HG03097 (cell line): ENCODE results near the gene ACER1.
"Not testable (repeated sequence)": the region's sequence is repeated elsewhere in the genome, so short reads cannot be mapped to it uniquely, and the experiment has no call there.

Experiments used
- ATAC-seq: cut with Tn5 transposase; IDR thresholded peaks from one replicate; pipeline ENCODE4 v1.9.1; 2021; ENCODE audit not compliant: unreplicated experiment, low FRiP score

ACER1 gene

DNA sequence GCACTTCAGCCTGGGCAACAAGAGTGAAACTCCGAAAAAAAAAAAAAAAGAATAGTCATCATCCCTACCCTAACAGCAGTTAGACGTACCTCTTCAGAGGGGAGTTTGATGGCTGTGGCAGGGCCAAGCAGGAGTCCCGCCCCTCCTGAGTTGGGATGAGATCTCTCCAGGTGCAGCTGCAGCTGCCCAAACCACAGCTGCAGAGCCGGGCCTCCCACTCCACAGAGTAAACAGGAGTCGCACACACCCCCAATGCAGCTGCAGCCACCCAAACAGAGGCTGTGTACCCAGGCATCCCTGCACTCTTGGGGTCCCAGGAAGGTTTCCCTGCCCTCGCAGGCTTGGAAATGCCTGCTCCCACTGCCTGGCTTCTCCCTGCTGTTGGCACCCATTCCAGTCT is 36.2 kb downstream of the ACER1 start:
- ATAC-seq: no peak

DNA sequence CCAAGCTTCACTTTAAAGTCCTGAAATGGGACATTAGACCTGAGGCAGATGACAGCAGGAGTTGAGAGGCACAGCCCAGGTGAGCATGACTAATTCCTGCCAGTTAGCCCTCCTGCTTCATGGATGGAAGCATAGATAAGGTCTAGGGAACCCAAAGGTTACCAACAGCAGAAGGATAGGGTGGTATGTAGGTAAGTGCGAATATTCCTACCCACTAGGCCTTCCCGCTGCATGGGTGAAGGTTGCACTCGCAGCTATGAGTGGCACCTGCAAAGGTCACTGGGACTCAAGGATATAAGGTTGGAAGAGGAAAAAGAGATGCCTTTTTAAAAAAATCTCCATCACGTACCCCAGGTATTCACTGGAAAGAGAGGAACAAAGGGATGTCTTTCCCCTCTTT is 41.4 kb downstream of the ACER1 start:
- ATAC-seq: no peak

DNA sequence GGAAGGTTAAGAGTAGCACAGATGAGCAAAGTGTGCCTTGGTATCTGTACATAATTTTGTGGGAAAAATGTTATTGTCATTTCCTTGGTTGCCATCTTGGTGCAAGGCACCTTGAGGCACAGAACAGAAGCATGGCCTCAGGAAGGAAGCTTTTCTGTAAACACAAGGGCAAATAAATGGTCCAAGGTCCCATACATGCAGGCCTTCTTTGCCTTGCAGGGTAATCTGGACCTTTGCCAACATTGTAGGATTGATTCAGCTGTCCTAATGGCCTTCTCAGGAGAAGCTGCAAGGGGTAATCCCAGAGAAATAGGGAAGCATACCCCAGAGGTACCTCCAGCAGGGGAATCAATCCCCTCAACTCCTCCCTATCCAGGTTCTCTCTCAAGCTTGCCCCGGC is 44.7 kb downstream of the ACER1 start:
- ATAC-seq: no peak

DNA sequence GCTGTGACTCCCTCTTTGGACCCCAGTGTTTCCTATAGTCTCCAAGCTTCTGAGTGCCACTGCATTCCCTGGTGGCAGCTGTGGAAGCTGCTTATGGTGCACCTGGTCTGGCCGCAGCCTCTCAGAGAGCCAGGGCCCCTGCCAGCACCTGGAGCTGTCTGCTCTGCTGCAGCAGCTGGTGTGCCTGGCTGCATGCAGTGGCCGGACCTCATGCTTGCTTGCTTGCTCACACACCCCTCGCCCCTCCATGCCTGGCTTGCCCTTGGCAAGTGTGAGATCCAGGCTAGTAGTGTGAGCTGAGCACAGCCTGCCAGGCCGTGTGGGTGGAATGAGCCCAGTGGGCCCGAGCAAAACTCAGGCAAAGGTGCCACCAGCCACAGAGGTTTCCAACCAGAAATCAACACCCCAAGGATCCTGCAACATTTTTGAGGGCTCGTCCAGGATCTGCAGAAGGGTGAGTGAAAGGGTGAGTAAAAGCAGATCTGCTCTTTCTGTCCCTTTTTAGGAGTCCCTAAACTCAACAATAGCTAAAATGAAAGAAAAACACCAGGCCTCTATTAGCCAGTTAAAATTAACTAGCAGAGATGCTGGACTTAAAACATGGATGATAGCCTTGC is 46.0 kb downstream of the ACER1 start:
- ATAC-seq: no peak

DNA sequence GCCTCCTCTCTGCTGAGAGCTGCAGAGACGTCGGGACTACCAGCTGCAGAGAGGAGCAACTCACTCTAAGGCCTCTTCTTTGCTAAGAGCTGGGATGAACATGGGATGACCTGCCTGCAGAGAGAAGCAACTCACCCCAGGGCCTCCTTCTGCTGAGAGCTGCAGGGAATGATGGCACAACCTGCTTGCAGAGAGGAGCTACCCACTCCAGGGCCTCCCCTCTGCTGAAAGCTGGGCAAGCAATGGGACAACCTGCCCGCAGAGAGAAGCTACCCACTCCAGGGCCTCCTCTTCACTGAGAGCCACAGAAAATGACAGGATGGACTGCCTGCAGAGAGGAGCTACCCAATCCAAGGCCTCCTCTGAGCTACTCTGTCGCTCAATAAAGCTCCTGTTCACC is 46.7 kb downstream of the ACER1 start:
- ATAC-seq: no peak

DNA sequence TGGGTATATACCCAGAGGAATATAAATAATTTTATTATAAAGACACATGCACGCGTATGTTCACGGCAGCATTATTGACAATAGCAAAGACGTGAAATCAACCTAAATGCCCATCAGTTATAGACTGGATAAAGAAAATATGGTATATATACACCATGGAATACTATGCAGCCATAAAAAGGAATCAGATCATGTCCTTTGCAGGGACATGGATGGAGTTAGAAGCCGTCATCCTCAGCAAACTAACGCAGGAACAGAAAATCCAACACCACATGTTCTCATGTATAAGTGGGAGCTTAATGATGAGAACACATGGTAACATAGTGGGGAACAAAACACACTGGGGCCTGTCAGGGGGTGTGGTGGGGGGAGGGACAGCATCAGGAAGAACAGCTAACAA is 51.0 kb downstream of the ACER1 start:
- not testable (repeated sequence) for ATAC-seq

DNA sequence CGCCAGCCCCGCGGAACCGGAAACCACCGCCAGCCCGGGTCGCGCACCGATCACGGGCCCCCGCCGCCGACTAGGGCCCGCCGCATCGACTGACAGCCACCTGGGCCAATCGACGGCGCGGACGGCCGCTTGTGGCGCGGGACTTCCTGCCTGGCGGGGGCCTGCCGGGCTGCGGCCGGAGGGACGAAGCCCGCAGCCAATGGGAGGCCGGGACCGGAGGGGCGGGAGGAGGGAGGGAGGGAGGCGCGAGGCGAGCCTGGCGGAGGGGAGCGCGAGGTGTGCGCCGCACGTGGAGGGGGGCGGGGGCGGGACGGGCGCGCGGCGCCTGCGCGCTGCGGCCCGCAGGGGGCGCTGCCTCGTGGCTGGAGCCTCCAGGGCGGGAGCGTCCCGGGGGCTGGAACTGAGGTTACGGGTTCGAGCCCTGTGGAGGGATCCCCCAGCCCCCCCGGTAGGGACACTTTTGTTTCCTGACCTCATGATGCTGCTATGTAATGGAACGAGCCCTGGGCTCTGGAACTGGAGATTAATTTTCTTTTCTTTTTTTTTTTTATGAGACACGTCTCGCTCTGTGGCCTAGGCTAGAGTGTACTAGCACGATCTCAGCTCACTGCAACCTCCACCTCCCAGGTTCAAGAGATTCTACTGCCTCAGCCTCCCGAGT is 53.4 kb downstream of the ACER1 start, which contains the start of gene MLLT1:
MLLT1 (minus strand) TSS at position 45 of the 661 bp plus-strand sequence. CDS start 191 bp downstream, outside the sequence.
- ATAC-seq: peak; percentile 91

DNA sequence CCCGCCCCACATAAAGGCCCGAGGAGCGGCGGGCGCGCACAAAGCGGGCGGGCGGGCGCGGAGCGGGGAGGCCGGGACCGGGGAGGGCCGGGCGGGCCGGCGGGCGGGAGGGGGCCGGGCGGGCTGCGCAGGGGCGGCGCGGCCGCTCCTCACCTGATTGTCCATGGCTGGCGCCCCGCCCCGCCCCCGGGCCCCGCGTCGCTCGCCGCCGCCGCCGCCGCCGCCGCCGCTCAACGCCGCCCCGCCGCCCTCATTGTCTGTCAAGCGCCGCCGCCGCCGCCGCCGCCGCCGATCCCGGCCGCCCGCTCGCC is 53.8 kb downstream of the ACER1 start:
- no peak for ATAC-seq

DNA sequence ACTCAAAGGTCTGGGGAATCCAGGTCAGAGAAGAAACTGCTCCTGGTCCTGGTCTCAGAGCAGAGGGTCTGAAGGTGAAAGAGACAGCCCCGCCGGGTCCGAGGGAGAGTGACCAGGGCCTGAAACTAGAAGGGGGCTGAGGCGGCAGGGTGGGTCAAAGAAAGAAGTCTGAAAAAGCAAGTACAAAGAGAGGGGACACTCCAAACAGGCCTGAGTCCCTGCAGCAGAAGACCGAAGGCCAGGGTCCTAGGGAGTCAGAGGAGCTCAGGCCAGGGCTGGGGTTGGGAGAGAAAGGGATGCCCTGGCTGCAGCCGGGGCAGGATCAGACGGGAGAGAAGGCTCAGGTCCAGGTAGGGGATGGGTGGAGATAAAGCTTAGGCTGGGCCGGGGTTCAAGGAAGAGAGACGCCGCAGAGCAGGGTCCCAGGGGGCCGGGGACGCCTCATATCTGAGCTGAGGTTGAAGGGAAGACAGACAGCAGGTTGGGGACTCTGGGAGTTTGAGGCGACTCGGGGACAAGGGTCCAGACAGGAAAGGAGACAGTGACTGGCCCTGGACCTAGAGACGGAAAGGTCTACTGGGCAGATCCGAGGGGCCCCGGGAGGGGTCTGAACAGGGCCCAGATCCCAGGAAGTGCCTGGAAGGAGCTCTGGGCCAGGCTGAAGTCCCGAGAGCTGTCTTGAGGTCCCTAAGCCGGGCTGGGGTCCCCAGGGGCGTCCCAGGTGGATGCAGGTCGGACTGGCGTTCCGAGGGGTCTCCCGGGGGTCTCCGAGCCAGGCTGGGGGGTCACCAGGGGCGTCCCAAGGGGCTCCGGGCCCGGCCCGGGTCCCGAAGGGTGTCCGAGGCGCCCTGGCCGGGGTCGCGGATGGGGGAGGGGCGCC is 54.4 kb downstream of the ACER1 start:
- no peak for ATAC-seq

DNA sequence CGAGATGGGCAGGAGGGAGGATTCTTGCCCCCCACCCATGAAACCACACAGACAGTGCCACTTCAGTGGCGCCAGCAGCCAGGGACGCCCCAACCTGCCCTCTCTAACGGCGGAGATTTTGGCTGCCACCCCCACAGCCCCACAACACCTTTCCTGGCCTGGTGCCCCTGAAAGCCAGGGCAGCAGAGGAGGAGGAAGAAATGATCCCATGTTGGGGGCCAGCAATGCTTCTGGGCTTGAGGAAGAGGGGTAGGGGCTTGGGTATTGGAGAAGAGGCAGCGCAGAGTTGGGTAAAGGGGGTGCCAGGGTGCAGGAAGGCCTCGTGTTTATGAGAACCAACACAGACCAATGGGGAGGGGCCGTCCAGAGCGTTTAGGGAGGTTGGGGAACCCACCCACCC is 55.4 kb downstream of the ACER1 start:
- ATAC-seq: no peak

DNA sequence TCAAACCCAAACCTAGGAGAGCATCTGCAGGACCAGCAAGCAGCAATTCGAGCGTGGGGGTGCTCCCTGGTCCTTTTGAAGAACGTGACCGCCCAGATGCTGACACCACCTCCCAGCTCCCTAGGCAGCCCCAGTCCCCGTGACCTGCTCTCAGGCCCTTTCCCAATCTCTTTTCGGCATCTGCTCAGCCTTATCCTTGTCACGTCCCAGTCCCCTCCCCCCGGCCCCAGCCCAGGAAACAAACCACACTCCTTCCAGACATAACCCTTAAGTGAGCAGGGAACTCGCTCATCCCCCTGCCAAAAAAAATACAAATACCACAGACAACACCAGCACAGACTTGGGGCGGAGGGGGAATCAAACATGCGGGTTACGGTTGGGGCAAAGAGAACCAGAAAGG is 57.0 kb downstream of the ACER1 start:
- ATAC-seq: no peak

DNA sequence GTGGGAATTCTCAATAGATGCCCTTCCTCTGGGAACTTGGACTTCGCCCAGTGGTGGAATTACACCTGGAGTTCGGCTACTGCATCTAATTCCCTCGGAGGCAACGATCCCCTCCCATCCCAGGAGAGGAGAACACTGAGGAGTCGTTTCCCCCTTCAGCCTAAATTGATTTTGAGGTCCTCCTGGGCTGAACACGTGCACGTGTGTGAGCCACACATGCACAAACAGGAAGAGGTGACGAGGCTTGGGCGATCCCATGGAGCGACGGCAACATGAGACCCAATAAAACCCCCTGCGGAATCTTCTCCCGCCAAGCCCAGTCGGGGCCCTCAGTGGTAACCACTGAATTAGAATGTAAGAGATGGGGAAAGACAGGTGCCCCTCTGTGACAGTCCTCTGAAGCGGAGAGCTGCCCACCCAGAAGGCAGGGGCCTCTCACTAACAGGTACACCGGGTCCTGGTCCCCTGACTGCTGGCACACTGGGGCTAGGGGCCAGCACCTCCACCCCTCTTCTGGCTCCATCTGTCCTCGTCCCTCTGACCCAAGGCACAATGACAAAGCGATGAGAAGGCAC is 58.2 kb downstream of the ACER1 start:
- no peak for ATAC-seq

DNA sequence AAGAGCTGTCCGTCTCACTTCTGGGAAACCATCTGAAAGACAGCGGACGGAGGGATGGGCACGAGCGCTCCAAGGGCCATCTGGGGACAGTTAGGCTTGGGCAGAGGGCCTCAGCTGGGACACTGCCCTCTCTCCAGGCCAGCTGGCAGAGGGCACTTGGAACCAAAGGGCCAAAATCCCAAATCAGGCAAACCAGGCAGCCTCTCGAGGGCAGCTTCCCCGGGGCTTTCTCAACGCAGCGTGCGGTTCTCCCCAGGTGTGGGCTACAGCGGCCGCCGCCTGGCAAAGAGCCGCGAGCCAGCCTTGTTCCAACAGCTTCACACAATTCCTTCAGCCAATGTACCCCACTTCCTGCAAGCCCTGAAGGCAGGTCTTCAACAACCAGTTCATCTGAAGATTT is 58.7 kb downstream of the ACER1 start:
- no peak for ATAC-seq

DNA sequence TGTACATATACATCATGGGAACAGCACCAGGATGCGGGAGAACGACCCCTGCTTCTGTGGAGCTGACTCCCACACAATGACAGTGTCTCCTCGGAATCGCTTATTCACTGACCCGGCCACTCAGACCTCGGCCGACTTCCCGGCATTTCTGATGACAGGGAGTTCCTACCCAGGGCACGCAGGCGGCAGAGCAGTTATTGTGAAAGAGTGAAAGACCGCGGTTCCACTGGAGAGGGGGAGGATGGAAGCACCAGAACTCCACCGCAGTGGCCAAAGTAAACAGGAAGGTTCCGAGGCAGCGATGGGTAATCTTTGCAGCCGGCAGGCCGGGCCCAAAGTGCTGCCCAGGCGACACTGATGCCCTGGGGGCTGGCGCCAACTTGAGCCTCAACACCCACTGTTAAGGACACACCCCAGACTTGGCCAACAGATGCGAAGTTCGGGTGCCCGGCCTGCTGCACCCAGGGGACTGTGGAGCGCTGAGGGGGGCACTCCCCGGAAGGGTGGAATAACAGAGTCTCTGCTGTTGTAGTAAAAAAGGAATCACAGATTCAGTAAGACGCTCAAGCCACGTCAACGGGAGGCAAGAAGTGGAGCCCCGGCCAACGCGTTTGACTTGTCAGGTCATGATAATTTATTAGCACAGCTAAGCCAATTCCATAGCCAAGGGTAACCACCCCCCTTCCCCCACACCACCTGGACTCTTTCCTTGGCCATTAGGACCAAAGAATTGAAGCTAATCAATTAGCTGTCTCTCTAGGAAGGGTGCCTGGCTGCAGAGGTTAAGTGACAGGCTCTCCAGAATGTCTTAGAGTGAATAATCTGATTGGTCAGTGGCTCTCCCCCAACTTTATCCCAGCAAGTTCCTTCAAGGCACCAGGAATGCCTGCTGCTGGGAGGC is 59.5 kb downstream of the ACER1 start:
- ATAC-seq: no peak

DNA sequence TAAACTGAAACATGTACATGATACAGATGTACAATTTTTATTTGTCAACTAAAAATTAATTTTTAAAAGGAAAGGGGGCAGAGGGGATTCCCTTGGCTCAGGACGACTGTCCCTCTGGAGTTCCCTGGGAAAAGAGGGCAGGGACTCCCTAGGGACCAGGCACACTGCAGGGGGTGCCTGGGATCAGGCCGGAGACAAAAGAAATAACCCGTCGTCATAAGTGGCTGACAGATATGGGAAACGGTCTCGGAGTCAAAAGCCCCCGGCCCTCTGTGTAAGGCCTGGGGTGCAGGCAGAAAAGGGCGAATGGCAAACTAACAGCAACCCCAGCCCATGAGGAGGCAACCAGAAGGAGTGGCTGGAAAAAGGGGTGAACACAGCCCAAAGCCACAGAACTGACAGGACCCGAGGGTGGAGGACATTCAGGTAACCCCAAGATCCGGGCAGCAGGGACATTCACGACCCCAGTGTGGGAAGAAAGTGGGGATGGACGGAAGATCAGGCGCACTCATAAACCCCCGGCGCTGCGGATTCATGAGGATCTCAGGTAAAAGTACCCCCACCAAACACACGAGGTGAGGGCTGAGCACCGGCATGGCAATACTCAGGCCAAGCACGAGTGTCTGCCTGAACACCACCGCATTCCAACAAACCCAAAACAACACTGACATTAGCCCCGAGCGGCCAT is 60.4 kb downstream of the ACER1 start:
- ATAC-seq: no peak

DNA sequence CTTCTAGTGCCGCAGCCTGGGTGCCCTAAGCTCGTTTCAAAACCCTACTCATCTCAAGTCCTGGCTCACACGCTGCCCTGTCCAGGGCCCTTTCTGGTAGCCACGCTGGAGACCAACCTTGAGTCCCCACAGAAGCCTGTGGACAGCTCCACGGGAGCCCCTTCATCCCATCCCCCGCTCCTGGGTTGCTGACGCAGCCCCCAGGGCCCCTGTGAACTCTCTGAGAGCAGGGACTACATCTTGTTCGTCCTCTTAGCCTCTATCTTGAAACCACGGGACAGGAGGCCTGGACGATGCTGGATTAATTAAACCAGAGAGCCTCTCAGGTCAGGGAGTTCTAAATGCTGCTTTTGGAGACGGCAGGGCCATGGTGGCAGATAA is 61.0 kb downstream of the ACER1 start:
- no peak for ATAC-seq

DNA sequence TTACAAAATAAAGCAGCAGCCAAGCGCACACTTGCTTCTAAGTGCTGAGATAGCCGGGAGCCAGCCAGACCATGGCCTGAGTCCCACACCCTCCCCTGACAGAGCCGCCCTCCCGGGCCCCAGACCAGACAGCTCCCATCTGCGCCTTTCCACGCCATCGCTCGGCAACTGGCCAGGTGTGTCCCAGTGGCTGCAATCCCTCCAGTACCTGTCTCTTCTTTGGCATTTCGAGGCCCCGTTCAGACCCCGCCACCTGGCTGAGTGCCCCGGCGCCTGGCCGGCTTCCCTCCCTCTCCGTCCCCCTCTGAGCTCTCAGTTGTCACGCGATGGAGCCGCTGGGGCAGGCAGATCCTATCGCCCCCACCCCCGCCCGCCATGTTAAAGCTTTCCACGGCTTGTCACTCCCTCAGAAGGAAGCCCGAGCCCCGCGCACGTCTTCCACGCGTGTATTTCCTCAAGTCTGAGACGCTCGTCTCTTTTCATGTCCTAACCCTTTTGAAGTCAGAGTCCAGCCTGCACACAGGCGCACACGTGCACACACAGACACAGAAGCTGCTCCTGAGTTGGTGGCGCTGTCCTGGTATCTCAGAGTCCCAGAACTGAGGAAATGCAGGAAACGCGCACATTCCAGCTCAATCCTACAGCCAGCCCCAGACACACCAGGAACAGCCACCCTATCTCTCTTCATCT is 61.5 kb downstream of the ACER1 start:
- no peak for ATAC-seq

DNA sequence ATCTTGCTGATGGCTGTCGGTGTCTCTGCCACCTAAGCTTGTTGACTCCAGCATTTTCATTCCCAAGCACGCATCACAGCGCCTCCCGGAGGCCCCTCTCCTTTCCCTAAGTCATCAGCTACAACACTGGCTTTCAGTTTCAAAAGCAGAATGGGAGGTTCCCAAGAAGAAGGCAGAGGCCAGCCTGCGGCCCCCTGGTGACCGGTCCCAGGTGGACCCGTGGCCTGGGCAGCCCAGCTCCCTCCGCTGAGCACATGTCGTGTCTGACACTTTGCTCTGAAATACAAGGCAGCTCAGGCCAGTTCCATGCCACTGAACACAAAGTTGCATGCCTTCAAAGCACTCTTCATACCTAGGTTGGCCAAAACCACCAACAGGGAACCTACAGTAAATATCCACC is 62.2 kb downstream of the ACER1 start:
- ATAC-seq: no peak

DNA sequence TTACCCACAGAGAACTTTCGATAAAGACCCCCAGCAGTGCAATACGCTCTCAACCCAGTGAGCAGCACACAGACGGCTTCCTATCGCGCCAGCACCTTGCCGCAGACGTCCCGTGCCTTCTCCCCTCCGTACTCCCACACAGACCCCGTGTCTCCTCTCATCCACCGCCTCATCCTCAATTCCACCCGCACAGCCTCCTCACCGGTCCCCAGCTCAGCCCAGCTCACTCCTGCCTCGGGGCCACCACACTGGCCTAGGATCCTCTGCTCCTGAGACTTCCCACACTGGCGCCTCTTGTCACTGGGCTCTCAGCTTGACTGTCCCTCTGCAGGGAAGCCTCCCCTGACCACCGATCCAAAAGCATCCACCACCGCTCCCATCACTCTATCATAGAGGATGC is 62.6 kb downstream of the ACER1 start:
- ATAC-seq: no peak
